ENCODE data around the gene PSME3IP1.
"Not testable (repeated sequence)": the region's sequence is repeated elsewhere in the genome, so short reads cannot be mapped to it uniquely, and the experiment has no call there.

The PSME3IP1 gene

DNA sequence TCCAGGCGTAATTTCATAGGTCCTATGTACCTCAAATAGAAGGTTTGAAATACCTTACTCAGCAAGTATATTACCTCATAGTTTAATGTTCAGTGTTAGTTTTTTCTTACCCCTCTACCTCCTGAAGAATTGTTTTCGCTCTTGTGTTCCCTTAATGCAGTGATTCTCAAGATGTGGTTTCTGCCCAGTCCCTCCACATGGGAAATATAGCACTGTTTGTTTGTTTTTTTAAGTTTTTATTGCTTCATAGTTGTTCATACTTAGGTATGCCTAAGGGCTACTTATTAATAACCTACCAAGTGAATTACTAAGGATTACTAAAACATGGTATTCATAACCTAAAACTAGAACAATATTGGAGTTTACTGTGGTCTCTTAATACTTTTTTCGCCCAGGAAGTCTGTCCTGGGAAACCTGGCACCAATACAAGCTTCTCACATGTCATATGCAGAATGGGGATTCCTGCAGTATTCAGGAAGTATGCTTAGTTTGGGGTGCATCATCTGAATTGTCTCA, 5.3 kb upstream of the PSME3IP1 start:
- H2AFZ ChIP-seq (ENCODE audit: low read depth): no peak overlapping the region
- H3K4me3 ChIP-seq (IDR thresholded peaks at IDR 0.05; ENCODE audit: insufficient read depth, low read depth, low read length): no peak overlapping the region
- no peaks in the 10 kb centered on the region for H4K20me1 ChIP-seq (ENCODE audit: insufficient read depth)
- TF ChIP-seq, protein P1, sequence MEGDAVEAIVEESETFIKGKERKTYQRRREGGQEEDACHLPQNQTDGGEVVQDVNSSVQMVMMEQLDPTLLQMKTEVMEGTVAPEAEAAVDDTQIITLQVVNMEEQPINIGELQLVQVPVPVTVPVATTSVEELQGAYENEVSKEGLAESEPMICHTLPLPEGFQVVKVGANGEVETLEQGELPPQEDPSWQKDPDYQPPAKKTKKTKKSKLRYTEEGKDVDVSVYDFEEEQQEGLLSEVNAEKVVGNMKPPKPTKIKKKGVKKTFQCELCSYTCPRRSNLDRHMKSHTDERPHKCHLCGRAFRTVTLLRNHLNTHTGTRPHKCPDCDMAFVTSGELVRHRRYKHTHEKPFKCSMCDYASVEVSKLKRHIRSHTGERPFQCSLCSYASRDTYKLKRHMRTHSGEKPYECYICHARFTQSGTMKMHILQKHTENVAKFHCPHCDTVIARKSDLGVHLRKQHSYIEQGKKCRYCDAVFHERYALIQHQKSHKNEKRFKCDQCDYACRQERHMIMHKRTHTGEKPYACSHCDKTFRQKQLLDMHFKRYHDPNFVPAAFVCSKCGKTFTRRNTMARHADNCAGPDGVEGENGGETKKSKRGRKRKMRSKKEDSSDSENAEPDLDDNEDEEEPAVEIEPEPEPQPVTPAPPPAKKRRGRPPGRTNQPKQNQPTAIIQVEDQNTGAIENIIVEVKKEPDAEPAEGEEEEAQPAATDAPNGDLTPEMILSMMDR (conservative IDR thresholded peaks at IDR 0.05; ENCODE audit: low read depth, low read length): no peak
- H3K36me3 ChIP-seq (ENCODE audit: insufficient read depth): no peaks in the 10 kb centered on the region
- peaks cover 60% of the 10 kb centered on the region for H3K4me1 ChIP-seq (ENCODE audit: low read depth, poor library complexity, severe bottlenecking)
- no peak overlapping the region for H3K9ac ChIP-seq
- no peak overlapping the region for H3K27ac ChIP-seq
- peaks cover 74% of the 10 kb centered on the region for H3K79me2 ChIP-seq (ENCODE audit: insufficient read depth, low read depth)
- H3K4me2 ChIP-seq: no peak overlapping the region
- H3K27me3 ChIP-seq (ENCODE audit: insufficient read depth, low read depth): no peaks in the 10 kb centered on the region

DNA sequence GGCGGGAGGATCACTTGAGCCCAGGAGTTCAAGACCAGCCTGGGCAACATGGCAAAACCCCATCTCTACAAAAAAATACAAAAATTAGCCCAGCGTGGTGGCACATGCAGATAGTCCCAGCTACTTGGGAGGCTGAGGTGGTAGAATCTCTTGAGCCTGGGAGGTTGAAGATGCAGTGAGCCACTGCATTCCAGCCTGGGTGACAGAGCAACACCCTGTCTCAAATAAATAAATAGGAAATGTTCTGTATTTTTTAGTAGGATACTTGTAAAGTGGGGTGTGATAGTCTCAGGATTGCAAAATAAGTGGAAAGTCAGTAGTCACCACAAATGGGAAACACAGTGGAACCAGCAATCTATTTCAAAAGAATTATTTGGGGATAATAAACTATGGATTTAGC, 4.3 kb upstream of the PSME3IP1 start:
- no peaks in the 10 kb centered on the region for H3K36me3 ChIP-seq (ENCODE audit: insufficient read depth)
- peaks cover 58% of the 10 kb centered on the region for H3K4me1 ChIP-seq (ENCODE audit: low read depth, poor library complexity, severe bottlenecking)
- H3K27ac ChIP-seq: no peak overlapping the region
- no peaks in the 10 kb centered on the region for H4K20me1 ChIP-seq (ENCODE audit: insufficient read depth)
- peaks cover 74% of the 10 kb centered on the region for H3K79me2 ChIP-seq (ENCODE audit: insufficient read depth, low read depth)
- TF ChIP-seq, protein P1 (conservative IDR thresholded peaks at IDR 0.05; ENCODE audit: low read depth, low read length): no peak
- no peak overlapping the region for H3K9ac ChIP-seq
- H3K27me3 ChIP-seq (ENCODE audit: insufficient read depth, low read depth): no peaks in the 10 kb centered on the region
- no peak overlapping the region for H3K4me2 ChIP-seq
- no peak overlapping the region for H2AFZ ChIP-seq (ENCODE audit: low read depth)
- no peak overlapping the region for H3K4me3 ChIP-seq (IDR thresholded peaks at IDR 0.05; ENCODE audit: insufficient read depth, low read depth, low read length)

DNA sequence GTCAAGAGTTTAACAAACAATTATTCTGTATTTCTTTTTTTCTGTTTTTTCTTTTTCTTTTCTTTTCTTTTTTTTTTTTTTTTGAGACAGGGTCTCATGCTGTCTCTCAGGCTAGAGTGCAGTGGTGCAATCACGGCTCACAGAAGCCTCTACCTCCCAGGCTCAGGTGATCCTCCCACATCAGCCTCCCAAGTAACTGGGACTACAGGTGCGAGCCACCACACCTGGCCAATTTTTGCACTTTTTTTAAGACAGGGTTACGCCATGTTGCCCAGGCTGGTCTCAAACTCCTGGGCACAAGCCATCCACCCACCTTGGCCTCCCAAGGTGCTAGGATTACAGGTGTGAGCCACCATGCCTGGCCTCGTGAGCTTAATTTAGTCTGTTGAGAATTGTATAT, 3.7 kb upstream of the PSME3IP1 start:
- not testable (repeated sequence) for H3K4me2 ChIP-seq; H3K27me3 ChIP-seq (ENCODE audit: insufficient read depth, low read depth); H3K9ac ChIP-seq; H2AFZ ChIP-seq (ENCODE audit: low read depth); H3K4me3 ChIP-seq (IDR thresholded peaks at IDR 0.05; ENCODE audit: insufficient read depth, low read depth, low read length); H4K20me1 ChIP-seq (ENCODE audit: insufficient read depth); H3K27ac ChIP-seq; H3K36me3 ChIP-seq (ENCODE audit: insufficient read depth)
- peaks cover 74% of the 10 kb centered on the region for H3K79me2 ChIP-seq (ENCODE audit: insufficient read depth, low read depth)
- peaks cover 56% of the 10 kb centered on the region for H3K4me1 ChIP-seq (ENCODE audit: low read depth, poor library complexity, severe bottlenecking)

DNA sequence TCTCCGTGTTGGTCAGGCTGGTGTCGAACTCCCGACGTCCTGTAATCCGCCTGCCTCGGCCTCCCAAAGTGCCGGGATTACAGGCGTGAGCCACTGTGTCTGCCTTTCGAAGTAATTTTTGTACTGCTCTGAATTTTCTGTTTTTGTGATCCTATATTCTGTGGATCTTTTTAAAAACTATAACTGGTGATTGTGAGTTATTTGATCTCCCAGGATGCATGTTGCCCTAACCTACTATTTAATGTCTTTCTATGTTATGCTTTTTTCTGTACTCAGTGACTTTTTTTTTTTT, 2.8 kb upstream of the PSME3IP1 start:
- H3K36me3 ChIP-seq (ENCODE audit: insufficient read depth): no peaks in the 10 kb centered on the region
- H3K4me3 ChIP-seq (IDR thresholded peaks at IDR 0.05; ENCODE audit: insufficient read depth, low read depth, low read length): no peak overlapping the region
- H3K9ac ChIP-seq: no peak overlapping the region
- H3K4me1 ChIP-seq (ENCODE audit: low read depth, poor library complexity, severe bottlenecking): peaks cover 56% of the 10 kb centered on the region
- H4K20me1 ChIP-seq (ENCODE audit: insufficient read depth): no peaks in the 10 kb centered on the region
- no peaks in the 10 kb centered on the region for H3K27me3 ChIP-seq (ENCODE audit: insufficient read depth, low read depth)
- peak overlapping the region; percentile 91; the same call in 1 of the 2 replicates for H3K4me2 ChIP-seq
- no peak overlapping the region for H3K27ac ChIP-seq
- TF ChIP-seq, protein P1 (conservative IDR thresholded peaks at IDR 0.05; ENCODE audit: low read depth, low read length): no peak
- peaks cover 74% of the 10 kb centered on the region for H3K79me2 ChIP-seq (ENCODE audit: insufficient read depth, low read depth)
- H2AFZ ChIP-seq (ENCODE audit: low read depth): no peak overlapping the region

DNA sequence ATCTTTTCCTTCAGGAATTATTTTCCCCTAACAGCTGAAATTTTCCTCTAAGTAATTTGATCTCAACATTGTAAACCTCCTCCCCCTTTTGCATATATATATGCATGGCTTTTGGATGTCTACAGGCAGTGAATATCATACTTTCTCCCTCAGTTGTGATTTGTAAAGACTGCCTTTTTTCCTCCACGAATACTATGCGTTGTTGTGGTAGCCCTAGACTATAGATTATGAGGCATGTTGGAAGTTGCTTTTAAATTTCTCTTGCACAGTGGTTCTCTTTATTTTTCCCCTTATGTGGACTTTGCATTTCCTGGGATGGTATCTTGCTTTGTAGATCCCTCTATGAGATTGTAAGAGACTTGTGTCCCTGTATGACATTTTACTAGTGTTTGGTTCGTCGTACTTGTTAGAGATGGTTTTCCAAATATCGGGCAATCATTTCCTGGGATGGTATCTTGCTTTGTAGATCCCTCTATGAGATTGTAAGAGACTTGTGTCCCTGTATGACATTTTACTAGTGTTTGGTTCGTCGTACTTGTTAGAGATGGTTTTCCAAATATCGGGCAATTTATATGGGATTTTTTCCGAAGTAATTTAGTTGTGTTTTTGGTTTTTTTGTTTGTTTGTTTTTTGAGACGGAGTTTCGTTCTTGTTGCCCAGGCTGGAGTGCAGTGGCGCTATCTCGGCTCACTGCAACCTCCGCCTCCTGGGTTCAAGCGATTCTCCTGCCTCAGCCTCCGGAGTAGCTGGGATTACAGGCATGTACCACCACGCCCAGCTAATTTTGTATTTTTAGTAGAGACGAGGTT, 2.3 kb upstream of the PSME3IP1 start:
- H3K27me3 ChIP-seq (ENCODE audit: insufficient read depth, low read depth); H3K4me3 ChIP-seq (IDR thresholded peaks at IDR 0.05; ENCODE audit: insufficient read depth, low read depth, low read length); H3K27ac ChIP-seq; H4K20me1 ChIP-seq (ENCODE audit: insufficient read depth); H2AFZ ChIP-seq (ENCODE audit: low read depth); H3K36me3 ChIP-seq (ENCODE audit: insufficient read depth); H3K9ac ChIP-seq: not testable (repeated sequence)
- Histone ChIP-seq H3K79me2 (ENCODE audit: insufficient read depth, low read depth) (peaks cover 79% of the 10 kb centered on the region), H3K4me2 (peak overlapping the region; percentile 91), H3K4me1 (ENCODE audit: low read depth, poor library complexity, severe bottlenecking) (peaks cover 53% of the 10 kb centered on the region)
